ENCODE results near the gene DPP6. TPM values are rescaled to one million over a fixed set of nuclear protein-coding genes. Genes with fewer than 3 reads are reported as not detected.
A peak's percentile ranks its signal among the peaks of the same experiment; 100 is the strongest.

The DPP6 gene
- total RNA-seq, 1 experiment from 2014 or later: not detected

DNA sequence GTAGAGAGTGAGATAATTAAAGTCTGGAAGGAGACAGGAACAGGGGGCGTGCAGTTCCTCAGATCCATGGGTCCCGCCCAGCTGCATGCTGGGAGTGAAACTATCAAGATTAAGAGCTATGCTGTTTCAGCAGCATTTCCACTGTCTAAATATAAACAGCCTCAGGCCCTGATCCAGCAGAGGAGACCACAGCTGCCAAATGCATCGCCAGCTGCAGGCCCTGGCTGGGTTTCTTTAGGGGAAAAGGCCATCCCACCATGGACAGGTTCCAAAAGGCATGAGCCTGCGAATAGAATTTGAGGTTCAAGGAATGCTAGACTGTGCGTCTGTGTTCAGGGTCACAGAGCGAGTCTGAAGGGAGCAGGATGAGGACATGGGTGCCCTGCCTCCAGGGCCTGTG, 539.3 kb downstream of the DPP6 start:
- no peak for DNase-seq (ENCODE audit: low spot score)

DNA sequence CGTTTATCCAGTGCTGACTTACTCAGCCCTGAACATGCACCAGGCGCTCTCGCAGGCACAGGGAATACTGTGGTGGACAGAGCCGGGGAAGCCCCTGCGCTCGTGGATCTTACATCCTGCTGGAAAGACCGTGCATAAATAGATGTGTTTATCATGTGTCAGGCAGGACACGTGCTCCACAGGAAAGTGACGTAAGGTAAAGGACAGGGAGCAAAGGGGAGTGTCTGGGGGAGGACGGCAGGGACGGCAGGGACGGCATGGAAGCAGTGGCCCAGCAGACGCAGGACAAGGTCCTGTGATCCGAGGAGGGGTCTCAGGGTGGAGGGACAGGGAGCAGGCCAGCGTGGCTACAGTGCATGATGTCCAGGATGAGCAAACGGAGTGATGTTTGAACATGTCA, 540.2 kb downstream of the DPP6 start:
- DNase-seq (ENCODE audit: low spot score): no peak

DNA sequence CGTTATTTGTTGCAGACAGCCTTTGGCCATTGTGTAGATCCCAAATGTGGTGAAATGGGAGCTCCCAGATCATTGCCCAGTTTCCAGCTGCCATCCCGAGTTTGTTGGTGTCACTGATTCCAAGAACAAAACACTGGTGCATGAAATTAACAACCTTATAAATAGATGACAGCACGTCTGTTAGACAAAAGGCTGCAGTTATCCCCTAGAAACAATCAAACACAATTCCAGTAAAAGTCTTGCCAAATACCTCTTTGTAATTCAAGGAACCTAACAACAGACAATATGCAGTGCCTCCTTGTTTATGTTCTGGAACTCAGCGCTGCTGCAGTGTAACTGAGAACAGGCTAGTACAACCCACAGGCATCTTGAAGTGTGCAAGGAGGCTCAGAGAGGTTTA, 546.2 kb downstream of the DPP6 start:
- no peak for DNase-seq (ENCODE audit: low spot score)

DNA sequence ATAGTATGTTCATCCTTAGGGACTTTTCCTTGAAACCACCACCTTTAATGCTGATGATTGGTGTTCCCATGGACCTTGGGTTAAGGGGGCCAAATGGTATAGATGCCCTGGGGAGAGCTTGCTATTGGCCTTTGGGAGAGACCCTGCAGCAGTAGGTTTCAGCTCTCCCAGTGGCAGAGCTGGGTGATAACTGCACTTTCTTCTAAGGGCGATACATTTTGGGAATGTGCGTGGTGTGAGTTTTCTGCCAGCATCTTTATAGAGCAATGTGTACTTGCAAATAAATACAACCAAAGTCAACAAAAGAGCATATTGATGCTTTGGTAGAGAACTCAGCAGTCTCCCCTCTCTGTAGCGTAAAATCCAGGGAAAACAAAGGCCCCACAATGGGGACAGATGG, 546.7 kb downstream of the DPP6 start:
- no peak for DNase-seq (ENCODE audit: low spot score)

DNA sequence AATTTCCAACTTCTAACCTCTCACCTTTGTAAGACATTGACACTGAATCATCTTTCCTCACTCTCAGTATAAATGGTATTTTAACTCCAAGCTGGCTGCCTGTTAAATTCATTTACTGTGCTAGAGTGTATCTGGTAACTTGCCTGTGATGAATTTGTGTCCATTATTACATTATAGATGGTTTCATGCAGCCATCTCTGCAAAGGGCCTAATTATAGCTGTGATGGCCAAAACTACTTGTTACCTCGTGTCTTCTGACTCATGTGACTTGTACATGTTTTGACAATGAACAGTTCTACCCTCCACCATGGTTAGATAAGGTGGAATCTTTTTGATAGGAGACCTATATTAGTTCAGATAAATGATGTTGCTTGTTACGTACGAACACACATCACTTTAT, 558.7 kb downstream of the DPP6 start:
- no peak for DNase-seq (ENCODE audit: low spot score)

DNA sequence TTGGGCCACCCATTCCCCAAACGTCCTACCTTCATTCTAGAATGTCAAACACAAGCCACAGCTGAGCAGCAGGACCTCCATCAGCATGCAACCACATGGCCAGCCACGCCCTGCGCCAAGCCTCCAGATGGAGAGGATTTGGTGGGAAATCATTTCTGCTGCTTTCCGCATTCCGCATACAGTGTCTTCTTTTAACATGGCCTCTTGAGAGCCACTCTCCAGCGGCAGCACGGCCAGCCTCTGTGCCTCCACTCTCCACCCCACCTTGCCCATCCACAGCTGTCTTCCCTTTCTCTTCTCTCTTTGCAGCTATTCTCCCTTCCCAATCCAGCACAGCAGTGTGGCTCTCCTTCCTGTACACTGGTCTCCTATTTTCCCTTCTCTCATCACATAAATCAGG, 561.6 kb downstream of the DPP6 start:
- no peak for DNase-seq (ENCODE audit: low spot score)

DNA sequence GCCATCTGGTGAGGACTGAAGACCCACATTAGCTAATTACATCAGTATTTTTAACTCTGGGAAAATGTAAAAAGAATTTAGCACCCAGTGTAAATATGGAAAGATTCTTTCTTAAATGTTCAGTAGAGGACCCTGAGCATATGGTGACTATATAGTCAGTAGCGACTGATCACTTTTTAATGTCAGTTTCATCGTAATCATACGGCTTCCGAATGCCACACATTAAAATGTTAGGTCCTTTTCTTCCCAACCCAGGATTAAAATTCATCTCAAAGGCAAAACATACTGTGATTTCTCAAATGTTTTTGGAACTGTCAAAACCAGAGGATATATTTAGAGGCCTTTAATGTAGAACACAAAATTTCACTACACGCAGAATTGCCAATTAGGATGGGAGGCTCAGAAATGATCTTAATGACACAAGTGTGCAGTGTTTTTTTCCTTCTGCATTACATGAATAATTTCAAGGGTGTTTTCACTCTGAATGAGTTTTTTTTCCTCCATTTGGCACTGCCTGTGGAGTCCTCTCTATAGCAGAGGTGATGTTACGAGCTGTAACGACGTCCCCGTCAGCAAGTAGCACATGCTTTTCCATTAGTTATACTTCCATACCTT, 568.0 kb downstream of the DPP6 start:
- no peak for DNase-seq (ENCODE audit: low spot score)

DNA sequence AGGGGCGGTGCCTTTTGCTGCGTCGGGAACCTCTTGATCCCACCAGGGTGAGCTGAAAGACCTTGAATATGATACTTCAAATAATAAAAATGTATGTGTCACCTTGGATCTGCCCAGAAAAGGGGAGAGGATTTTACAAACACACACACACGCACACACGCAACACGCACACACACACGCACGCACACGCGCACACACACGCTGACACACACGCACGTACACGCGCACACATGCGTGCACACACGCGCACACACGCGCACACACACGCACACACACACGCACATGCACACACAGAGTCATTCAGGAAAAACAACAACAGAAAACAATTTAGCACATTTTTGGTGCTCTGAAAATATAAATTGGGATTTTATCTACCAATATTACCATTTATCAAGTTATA, 571.2 kb downstream of the DPP6 start:
- no peak for DNase-seq (ENCODE audit: low spot score)

DNA sequence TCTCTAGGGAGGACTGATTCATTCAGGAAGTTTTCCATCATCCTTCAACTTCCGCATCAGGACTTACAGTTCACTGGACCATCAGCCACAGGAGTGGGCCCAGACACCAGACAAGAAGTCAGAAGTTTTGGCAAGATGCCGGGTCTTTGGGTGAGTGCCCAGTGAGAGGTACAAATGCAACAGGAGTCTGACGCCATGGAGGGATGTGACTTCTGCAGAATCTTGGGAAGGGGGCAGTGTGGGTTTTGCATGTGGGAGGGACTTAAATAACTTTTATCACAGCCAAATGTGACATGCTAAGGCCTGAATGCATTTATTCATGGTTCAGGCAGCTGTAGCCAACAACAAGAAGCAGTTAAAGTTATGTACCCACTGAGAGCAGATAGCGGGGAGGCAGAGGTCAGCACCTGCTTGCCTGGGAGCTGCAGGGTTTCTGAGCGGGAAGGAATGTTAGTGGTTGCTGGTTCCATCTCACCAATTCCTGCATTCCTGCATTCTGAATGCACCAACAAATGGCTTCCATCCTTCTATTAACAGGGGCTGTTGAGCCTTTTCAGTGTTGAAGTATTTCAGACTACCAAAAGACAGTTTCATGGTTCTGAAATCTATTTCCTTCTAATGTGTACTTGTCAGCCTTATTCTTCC, 575.6 kb downstream of the DPP6 start:
- DNase-seq (ENCODE audit: low spot score): no peak

DNA sequence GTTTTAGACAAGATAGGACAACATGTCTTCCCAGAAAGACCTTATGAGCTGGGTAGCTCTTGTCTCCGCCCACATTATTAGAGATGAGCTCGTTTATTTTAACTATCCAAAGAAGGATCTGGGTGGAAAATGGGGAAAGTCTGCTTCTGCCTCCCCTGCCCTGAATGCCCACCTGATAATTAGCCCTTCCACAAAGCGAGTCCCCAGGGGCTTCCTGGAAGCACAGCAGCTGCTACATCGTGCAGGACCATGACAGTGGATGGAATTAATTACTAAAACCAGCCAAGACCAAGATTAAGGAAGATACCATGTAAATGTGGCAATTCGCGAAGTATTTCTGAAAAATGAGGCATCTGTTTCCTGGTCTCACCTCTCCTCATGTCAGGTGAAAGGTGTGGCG, 576.4 kb downstream of the DPP6 start:
- no peak for DNase-seq (ENCODE audit: low spot score)

DNA sequence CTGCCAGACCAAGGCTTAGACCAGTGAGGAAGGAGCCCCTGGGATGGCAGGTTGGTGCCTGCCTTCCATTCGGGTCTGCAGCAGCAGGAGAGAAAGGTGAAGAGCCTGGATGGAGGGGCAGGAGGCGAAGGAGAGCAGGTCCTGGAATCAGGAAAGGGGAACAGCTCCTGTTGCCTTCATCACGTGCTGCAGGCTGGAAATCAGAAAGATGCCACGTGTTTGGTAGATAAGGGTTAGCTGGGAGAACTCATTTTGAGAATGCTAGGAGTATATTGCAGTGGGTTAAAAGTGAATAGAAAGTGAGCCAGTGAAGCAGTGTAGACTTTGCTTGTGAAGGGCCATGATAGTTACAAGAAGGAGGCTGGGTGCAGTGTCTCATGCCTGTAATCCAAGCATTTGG, 579.0 kb downstream of the DPP6 start:
- no peak for DNase-seq (ENCODE audit: low spot score)

DNA sequence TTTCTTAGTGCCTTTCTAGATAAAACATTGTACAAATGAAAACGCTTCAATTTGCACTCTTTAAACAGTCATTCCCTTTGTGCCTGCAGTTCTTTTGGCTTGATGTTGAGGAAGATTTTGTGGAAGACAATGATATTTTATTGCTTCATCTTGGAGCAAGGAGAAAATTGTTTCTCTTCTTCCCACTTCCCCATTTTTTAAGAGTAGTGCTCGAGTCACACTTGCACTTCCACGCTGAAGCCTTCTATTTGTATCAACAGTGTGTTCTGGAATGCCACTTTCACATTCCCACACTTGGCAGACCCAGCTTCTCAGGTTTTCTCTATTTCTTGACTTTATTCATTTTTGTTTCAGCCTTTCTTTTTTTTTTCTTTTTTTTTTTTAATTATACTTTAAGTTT, 581.4 kb downstream of the DPP6 start:
- no peak for DNase-seq (ENCODE audit: low spot score)

DNA sequence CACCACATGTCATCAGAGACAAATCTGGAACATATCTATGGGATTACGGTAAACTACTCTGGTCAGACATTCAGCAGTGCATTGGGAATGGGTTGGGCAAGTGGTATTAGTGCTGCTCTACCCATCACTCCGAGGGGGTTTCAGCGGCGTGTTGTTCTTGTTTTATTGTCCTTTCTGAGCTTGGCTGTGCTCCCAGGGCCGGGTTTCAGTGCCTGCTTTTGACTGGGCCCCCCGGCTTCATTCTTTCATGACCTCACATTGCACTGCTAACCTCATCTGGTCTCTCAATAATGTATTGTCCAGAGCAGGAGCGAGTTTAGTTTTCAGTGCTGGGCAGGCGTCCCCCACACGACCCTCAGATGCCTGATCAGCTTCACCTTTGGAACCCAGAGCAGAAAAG, 586.1 kb downstream of the DPP6 start:
- DNase-seq (ENCODE audit: low spot score): no peak

DNA sequence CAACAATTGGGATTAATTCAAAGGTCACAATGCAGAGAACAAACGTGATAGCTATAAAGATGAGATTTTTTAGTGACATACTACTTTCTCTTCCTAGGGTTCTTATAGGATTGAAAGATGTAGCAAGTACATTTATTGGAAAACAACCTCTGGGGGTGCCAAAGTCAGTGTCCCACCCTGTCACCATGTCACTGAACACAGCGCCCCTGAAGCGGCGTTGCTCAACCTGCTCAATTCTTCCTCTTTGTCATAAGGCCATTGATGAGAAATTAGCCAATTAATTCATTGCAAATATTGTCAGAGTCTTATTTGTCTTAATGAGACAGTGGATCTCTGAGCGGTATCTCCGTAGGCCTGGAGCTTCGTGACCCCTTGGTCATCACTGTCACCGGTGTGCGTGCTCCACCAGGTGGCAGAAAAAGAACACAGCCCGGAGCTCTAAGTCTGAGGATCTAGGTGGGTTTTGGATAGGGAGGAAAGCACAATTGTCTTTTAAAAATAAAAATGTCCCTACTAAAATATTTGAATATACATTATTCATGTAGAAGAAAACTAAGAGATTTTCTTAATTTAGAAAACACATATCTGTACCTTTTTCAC, 588.2 kb downstream of the DPP6 start:
- DNase-seq (ENCODE audit: low spot score): peak; percentile 36

DNA sequence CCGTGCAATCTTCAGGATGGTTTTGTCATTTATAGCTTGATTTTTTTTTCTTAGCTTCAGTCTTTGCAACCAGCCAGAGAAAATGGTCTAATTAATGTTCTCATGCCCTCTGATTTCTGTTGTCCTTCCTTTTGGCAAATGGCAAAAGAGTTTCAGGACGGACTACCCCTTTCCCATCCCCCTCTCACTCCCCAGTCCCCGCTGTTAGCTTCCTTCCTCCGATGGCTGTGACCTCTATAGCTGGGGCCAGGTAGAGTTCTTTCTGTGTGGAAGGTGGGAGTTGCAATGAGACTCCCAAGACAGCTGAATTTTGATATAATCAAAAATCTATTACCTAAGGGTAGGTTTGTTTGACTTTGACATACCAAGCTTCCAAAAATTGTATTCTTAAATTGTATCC, 588.7 kb downstream of the DPP6 start:
- no peak for DNase-seq (ENCODE audit: low spot score)

DNA sequence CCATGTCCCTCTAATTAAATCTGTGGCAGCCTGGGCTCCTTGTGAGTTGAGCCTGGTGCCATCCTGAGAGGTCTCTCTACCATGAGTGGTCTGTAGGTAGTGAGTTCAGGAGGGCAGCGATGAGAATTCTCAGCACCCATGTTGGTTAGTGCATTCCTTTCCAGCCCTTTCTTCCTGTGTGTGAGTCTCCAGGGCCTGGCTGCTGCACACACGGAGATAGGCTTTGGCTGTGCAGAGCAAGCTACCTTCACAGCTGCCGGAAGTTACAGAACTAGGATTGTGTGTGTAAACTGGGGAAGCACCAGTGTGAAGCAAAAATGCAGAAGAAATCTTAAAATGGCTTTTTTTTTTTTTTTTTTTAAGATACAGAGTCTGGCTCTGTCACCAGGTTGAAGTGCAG, 592.2 kb downstream of the DPP6 start:
- no peak for DNase-seq (ENCODE audit: low spot score)

DNA sequence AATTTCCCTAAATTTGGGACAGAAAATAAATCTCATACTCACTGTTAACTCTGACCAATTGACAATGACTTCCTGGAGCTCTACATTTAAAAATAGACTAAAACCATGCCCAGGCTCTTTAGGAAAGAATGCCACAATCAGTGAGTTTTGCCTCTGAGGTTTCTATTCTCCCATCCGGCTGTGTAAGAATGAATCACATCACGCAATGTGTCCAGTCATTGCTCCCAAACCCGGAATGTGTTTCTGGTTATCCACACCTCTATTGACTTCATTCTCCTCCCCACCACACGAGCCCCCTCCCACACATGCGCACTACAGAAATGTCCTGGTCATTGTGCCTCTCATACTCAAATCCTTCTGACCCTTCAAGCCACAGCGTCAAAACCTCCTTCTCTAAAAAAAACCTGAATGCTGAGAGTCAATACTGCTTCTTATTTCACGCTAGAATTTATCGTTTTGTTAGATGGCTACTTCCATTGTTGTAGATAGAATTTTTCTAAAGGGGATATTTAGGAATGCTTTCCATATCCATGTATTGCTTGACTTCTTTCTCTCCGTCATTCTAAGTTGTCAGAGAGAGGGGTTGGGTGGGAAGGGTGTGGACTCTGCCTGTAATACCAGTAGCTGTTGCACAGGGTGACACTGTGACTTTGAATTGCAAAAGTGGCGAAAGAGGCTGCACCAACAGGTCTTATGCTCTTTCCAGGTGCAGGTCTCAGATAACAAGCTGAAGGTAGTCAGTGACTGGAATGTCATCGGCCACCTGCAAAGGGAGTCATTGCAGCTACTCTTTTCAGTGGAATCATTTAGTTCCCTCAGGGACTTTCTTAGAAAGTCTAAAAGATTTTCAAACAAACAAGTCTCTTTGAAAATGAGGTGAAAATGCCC, 594.2 kb downstream of the DPP6 start:
- DNase-seq (ENCODE audit: low spot score): no peak

DNA sequence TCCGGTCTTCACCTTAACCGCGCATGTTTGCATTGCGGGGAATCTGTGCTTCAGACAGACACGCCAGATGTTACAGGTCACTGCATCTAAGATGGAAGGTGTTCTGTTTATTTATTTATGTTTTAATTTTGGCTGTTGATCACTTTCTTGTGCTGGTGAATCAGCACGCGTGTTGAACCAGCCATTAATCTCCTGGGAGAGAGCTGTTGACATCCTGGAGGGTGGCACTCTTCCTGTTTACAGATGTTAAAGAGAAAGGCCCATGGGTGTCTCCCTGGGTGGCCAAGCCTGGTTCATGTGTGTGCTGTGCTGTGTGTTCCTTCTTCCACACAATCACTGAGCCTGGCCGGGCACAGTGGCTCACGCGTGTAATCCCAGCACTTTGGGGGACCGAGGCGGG, 595.4 kb downstream of the DPP6 start:
- no peak for DNase-seq (ENCODE audit: low spot score)

DNA sequence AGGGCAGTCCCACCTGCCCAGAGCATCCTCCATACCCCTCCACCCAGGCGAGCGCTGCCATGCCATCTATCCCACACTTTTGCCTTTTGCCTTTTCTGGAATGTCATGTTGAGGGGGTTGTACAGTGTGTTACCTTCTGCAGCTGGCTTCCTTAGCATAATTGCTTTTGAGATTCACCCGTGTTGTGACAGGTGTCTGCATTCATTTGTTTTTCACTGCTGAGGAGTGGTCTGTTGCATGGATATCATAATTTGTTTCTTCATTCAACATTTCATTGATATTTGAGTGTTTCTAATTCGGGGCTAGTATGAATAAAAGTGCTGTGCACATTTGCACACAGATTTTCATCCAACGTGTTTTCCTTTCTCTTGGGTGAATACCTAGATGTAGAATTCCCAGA, 596.8 kb downstream of the DPP6 start:
- no peak for DNase-seq (ENCODE audit: low spot score)

DNA sequence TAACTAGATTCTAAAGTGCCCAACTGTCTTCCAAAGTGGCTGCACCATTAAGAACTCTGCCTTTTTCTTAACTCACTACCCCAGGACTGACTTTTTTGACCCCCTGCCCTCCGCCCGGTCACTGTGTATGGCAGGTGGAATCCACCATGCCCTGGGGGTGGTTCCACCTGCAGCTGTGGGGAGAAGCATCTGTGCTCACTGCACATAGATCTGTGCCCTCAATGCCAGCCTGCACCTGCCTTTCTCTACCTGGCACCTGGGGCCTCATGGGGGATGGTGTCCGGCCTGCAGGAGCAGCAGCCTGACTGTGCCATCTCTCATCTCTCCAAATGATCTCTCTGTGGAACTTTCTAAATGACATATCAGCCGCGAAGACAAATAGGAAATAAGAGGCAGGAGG, 597.2 kb downstream of the DPP6 start:
- DNase-seq (ENCODE audit: low spot score): no peak

DNA sequence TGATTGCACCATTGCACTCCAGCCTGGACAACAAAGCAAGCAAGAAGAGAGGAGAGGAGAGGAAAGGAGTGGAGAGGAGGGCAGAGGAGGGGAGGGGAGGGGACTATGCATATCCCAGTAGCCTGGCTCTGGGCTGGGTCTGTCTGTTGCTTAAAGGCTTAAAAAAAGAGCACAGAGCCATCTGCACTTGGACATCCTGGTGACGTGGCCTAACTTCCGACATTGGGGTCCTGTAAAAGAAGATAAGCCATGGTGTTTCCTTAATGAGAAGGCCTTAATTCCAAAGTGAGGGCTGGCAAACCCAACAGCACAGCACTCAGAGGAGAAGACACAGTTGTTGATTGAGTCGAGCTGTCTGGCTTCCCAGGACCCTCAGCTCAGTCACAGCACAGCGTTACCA, 598.1 kb downstream of the DPP6 start:
- no peak for DNase-seq (ENCODE audit: low spot score)

DNA sequence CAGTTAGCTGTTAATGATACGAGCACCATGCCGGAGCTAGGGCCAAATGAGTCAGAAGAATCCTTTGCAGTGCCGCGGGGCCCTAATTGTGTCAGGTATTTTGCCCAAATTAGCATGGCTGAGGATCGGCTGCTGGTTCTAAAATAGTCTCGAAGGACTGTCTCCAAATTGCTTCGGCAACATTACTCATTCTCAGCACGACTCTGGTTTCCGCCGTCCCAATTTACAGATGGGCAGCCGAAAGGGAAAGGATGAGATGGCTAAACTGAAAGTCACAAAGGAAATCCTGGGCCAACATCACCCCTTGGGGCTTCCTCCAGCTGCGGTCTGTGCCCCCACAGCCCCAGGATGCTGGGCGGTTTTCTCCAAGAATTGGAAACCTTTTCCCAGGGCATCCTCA, 599.3 kb downstream of the DPP6 start:
- no peak for DNase-seq (ENCODE audit: low spot score)

DNA sequence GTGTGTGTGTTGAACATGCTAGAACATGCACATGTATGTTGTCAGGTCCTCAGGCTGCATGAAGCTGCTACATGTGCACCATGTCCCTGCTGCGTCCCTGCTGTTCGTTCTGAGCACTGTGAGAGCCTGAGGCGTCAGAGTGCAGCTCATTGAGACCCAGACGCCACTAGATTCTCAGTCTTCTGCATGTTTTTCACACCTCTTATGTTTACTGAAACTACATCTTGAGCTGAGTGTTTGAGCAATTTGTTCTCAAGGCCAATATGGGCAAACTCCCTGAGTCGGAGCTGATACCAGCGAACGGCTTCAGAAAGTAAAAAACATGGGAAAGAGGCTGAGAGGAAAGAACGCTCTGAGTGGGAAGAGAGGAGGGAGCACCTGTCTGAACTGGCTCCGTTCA, 600.4 kb downstream of the DPP6 start:
- no peak for DNase-seq (ENCODE audit: low spot score)

Measured in HT-29 (cell line).